Measurements from ENCODE around the gene KCNH1.
"Not testable (repeated sequence)": the region's sequence is repeated elsewhere in the genome, so short reads cannot be mapped to it uniquely, and the experiment has no call there.

KCNH1 gene

GRCh38 chr1:210676539-210676938, 457.4 kb downstream of the KCNH1 start:
- H3K27me3 ChIP-seq (replicated peaks; ENCODE audit: control insufficient read depth, insufficient read depth, low read length, poor library complexity, severe bottlenecking) = no peaks in the 10 kb centered on the region
- H3K9me3 ChIP-seq (ENCODE audit: control insufficient read depth, low read length) = no peaks in the 10 kb centered on the region
- H3K4me1 ChIP-seq (ENCODE audit: control insufficient read depth, insufficient read depth, low read length, poor library complexity, severe bottlenecking) = no peaks in the 10 kb centered on the region
- no peak for DNase-seq
- H3K36me3 ChIP-seq (ENCODE audit: control insufficient read depth, insufficient read depth, low read length) = no peaks in the 10 kb centered on the region
- H3K27ac ChIP-seq (ENCODE audit: insufficient read depth, low read length, poor library complexity, severe bottlenecking) = no peak overlapping the region
- H3K4me3 ChIP-seq (ENCODE audit: insufficient read depth, low read depth, low read length, poor library complexity, severe bottlenecking) = no peak overlapping the region

GRCh38 chr1:210674151-210674550, 459.8 kb downstream of the KCNH1 start:
- Histone ChIP-seq H3K9me3 (ENCODE audit: control insufficient read depth, low read length) (no peaks in the 10 kb centered on the region), H3K4me3 (ENCODE audit: insufficient read depth, low read depth, low read length, poor library complexity, severe bottlenecking) (no peak overlapping the region), H3K27me3 (replicated peaks; ENCODE audit: control insufficient read depth, insufficient read depth, low read length, poor library complexity, severe bottlenecking) (no peaks in the 10 kb centered on the region), H3K27ac (ENCODE audit: insufficient read depth, low read length, poor library complexity, severe bottlenecking) (no peak overlapping the region), H3K36me3 (ENCODE audit: control insufficient read depth, insufficient read depth, low read length) (no peaks in the 10 kb centered on the region), H3K4me1 (ENCODE audit: control insufficient read depth, insufficient read depth, low read length, poor library complexity, severe bottlenecking) (no peaks in the 10 kb centered on the region)
- DNase-seq = no peak

- no peak overlapping the region for H3K27ac ChIP-seq (ENCODE audit: insufficient read depth, low read length, poor library complexity, severe bottlenecking)
Measured at GRCh38 chr1:210669951-210670350, 464.0 kb downstream of the KCNH1 start.

GRCh38 chr1:210663730-210664573, 470.0 kb downstream of the KCNH1 start:
- H3K27ac ChIP-seq (ENCODE audit: insufficient read depth, low read length, poor library complexity, severe bottlenecking) = no peak overlapping the region
- H3K27me3 ChIP-seq (replicated peaks; ENCODE audit: control insufficient read depth, insufficient read depth, low read length, poor library complexity, severe bottlenecking) = no peaks in the 10 kb centered on the region
- no peaks in the 10 kb centered on the region for H3K36me3 ChIP-seq (ENCODE audit: control insufficient read depth, insufficient read depth, low read length)
- DNase-seq = no peak
- H3K9me3 ChIP-seq (ENCODE audit: control insufficient read depth, low read length) = no peaks in the 10 kb centered on the region
- no peaks in the 10 kb centered on the region for H3K4me1 ChIP-seq (ENCODE audit: control insufficient read depth, insufficient read depth, low read length, poor library complexity, severe bottlenecking)
- no peak overlapping the region for H3K4me3 ChIP-seq (ENCODE audit: insufficient read depth, low read depth, low read length, poor library complexity, severe bottlenecking)

More at GRCh38 chr1:210669951-210670350, 464.0 kb downstream of the KCNH1 start:
- Histone ChIP-seq H3K36me3 (ENCODE audit: control insufficient read depth, insufficient read depth, low read length) (no peaks in the 10 kb centered on the region), H3K4me1 (ENCODE audit: control insufficient read depth, insufficient read depth, low read length, poor library complexity, severe bottlenecking) (no peaks in the 10 kb centered on the region), H3K4me3 (ENCODE audit: insufficient read depth, low read depth, low read length, poor library complexity, severe bottlenecking) (no peak overlapping the region), H3K9me3 (ENCODE audit: control insufficient read depth, low read length) (no peaks in the 10 kb centered on the region), H3K27me3 (replicated peaks; ENCODE audit: control insufficient read depth, insufficient read depth, low read length, poor library complexity, severe bottlenecking) (no peaks in the 10 kb centered on the region)
- no peak for DNase-seq

- H3K36me3 ChIP-seq (ENCODE audit: control insufficient read depth, insufficient read depth, low read length) = no peaks in the 10 kb centered on the region
- H3K27ac ChIP-seq (ENCODE audit: insufficient read depth, low read length, poor library complexity, severe bottlenecking) = no peak overlapping the region
- no peaks in the 10 kb centered on the region for H3K4me1 ChIP-seq (ENCODE audit: control insufficient read depth, insufficient read depth, low read length, poor library complexity, severe bottlenecking)
- H3K4me3 ChIP-seq (ENCODE audit: insufficient read depth, low read depth, low read length, poor library complexity, severe bottlenecking) = no peak overlapping the region
- no peaks in the 10 kb centered on the region for H3K9me3 ChIP-seq (ENCODE audit: control insufficient read depth, low read length)
- DNase-seq = no peak
- H3K27me3 ChIP-seq (replicated peaks; ENCODE audit: control insufficient read depth, insufficient read depth, low read length, poor library complexity, severe bottlenecking) = no peaks in the 10 kb centered on the region
Measured at GRCh38 chr1:210662291-210663050, 471.5 kb downstream of the KCNH1 start.

- H3K27ac ChIP-seq (ENCODE audit: insufficient read depth, low read length, poor library complexity, severe bottlenecking); H3K9me3 ChIP-seq (ENCODE audit: control insufficient read depth, low read length); H3K36me3 ChIP-seq (ENCODE audit: control insufficient read depth, insufficient read depth, low read length); H3K4me3 ChIP-seq (ENCODE audit: insufficient read depth, low read depth, low read length, poor library complexity, severe bottlenecking); H3K27me3 ChIP-seq (replicated peaks; ENCODE audit: control insufficient read depth, insufficient read depth, low read length, poor library complexity, severe bottlenecking); DNase-seq; H3K4me1 ChIP-seq (ENCODE audit: control insufficient read depth, insufficient read depth, low read length, poor library complexity, severe bottlenecking): not testable (repeated sequence)
Measured at GRCh38 chr1:210661520-210661919, 472.4 kb downstream of the KCNH1 start.

GRCh38 chr1:210657806-210658205, 476.1 kb downstream of the KCNH1 start:
- H3K36me3 ChIP-seq (ENCODE audit: control insufficient read depth, insufficient read depth, low read length) = no peaks in the 10 kb centered on the region
- DNase-seq = no peak

GRCh38 chr1:210655511-210655910, 478.4 kb downstream of the KCNH1 start:
- Histone ChIP-seq H3K9me3 (ENCODE audit: control insufficient read depth, low read length) (no peaks in the 10 kb centered on the region), H3K36me3 (ENCODE audit: control insufficient read depth, insufficient read depth, low read length) (no peaks in the 10 kb centered on the region), H3K4me1 (ENCODE audit: control insufficient read depth, insufficient read depth, low read length, poor library complexity, severe bottlenecking) (no peaks in the 10 kb centered on the region), H3K4me3 (ENCODE audit: insufficient read depth, low read depth, low read length, poor library complexity, severe bottlenecking) (no peak overlapping the region), H3K27ac (ENCODE audit: insufficient read depth, low read length, poor library complexity, severe bottlenecking) (no peak overlapping the region), H3K27me3 (replicated peaks; ENCODE audit: control insufficient read depth, insufficient read depth, low read length, poor library complexity, severe bottlenecking) (no peaks in the 10 kb centered on the region)
- DNase-seq = no peak

More at GRCh38 chr1:210657806-210658205, 476.1 kb downstream of the KCNH1 start:
- H3K27me3 ChIP-seq (replicated peaks; ENCODE audit: control insufficient read depth, insufficient read depth, low read length, poor library complexity, severe bottlenecking) = no peaks in the 10 kb centered on the region
- H3K4me3 ChIP-seq (ENCODE audit: insufficient read depth, low read depth, low read length, poor library complexity, severe bottlenecking) = no peak overlapping the region
- H3K27ac ChIP-seq (ENCODE audit: insufficient read depth, low read length, poor library complexity, severe bottlenecking) = no peak overlapping the region
- no peaks in the 10 kb centered on the region for H3K4me1 ChIP-seq (ENCODE audit: control insufficient read depth, insufficient read depth, low read length, poor library complexity, severe bottlenecking)
- no peaks in the 10 kb centered on the region for H3K9me3 ChIP-seq (ENCODE audit: control insufficient read depth, low read length)

- no peaks in the 10 kb centered on the region for H3K27me3 ChIP-seq (replicated peaks; ENCODE audit: control insufficient read depth, insufficient read depth, low read length, poor library complexity, severe bottlenecking)
- no peak overlapping the region for H3K27ac ChIP-seq (ENCODE audit: insufficient read depth, low read length, poor library complexity, severe bottlenecking)
- H3K4me3 ChIP-seq (ENCODE audit: insufficient read depth, low read depth, low read length, poor library complexity, severe bottlenecking) = no peak overlapping the region
- H3K9me3 ChIP-seq (ENCODE audit: control insufficient read depth, low read length) = no peaks in the 10 kb centered on the region
- no peaks in the 10 kb centered on the region for H3K4me1 ChIP-seq (ENCODE audit: control insufficient read depth, insufficient read depth, low read length, poor library complexity, severe bottlenecking)
- no peaks in the 10 kb centered on the region for H3K36me3 ChIP-seq (ENCODE audit: control insufficient read depth, insufficient read depth, low read length)
- no peak for DNase-seq
Measured at GRCh38 chr1:210654176-210654981, 479.6 kb downstream of the KCNH1 start.
